ENCODE measurements around the gene AUTS2.
"Not testable (repeated sequence)": the region's sequence is repeated elsewhere in the genome, so short reads cannot be mapped to it uniquely, and the experiment has no call there.

Gene AUTS2

DNA sequence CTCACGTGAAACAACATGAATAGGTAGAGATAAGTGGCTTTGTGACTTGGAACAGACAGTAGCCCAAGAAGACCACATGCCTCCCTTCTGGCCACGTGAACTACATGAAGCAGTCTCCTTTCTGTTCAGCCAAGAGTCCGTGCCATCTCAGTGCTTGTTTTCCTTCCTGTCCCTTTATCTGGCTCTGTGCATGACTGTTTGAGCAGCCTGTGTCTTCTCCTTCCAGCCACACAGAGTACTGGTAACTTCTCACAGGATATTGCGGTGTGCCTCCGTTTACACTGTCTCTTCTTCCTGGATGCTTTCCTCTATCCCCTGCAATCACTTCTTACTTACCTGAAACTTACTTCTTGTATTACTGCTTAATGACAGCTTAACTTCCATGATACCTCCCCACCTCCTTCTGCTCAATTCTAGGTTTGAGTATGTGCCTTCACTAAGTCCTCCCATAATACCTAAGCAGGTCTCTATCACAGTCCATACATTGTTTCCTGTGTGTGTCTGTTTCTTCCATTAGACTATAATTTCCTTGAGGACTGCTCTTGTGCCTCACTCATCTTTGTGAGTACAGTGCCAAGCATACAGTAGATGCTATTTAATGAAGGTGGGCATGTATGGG is 748.7 kb downstream of the AUTS2 start:
- DNase-seq (ENCODE audit: low read depth in 2 of 2): no peak

DNA sequence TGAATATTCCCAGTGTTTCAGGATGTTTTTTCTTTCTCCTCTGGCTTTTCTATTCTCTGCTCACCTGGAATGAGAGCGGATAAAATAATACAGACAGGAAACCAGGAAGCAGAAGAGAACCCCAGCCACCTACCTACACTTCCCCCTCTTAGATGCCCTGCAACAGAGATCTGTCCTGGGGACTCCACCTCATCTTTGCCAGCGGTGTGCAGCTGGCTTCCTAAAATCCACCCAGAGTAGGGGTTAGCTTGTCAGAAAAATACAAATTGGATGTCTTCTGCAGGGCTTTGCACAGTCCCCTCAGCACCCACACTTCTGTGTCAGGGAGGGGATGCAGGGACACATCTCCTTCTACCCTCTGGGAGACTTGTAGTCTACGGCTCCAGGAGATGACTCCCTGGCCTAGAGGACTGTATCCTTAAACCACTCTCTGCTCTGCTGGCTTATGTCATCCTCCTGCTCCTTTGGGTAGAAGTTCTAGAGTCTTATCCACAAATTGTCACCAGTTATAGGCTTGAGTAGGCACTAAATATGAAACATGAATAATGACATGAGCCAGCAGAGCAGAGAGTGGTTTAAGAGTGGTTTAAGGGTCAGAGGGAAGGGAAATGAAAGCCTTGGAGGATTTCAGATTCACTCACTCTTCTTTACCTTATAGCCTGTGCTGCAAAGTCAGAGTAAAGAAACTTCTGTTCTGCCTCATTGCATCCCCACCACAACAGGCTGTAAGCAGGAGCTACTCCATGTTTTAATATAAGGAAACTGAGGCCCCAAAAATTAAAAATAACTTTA is 749.4 kb downstream of the AUTS2 start:
- DNase-seq (ENCODE audit: low read depth in 2 of 2): no peak

DNA sequence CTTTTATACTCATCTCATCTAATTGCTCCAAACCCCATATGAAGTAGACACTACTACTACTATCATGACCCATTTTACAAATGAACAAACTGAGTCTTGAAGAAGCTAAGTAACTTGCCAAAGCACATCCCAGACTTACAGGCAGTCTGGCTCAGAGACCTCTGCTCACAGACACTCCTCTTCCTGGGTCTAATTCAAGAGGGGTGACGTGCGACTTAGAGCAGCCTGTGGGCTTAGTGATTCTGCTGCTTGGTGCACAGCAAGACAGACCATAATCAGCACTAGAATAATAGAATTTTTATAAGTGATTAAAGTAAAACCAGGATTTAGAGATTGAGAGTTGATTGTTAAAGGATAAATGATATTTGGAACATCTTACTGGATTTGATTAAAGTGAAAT is 750.8 kb downstream of the AUTS2 start:
- no peak for DNase-seq (ENCODE audit: low read depth in 2 of 2)

DNA sequence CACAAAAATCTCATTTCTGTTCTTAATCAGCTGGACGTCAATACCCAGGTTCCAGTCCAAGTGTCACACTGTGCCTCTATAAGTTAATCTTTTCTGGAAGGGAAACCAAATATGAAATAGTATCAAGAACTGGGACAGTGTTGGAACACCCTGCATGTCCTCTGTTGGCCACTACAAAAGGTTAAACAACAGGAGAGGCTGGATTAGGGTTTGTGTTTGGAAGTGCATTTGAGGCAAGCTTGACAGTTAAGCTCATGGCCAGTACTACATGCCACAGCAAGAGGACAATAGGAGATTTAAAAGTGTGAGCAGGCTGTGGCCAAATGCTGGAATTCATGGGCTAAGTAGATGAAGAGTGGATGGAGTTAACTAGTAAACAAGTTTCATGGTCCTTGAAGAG is 751.5 kb downstream of the AUTS2 start:
- no peak for DNase-seq (ENCODE audit: low read depth in 2 of 2)

DNA sequence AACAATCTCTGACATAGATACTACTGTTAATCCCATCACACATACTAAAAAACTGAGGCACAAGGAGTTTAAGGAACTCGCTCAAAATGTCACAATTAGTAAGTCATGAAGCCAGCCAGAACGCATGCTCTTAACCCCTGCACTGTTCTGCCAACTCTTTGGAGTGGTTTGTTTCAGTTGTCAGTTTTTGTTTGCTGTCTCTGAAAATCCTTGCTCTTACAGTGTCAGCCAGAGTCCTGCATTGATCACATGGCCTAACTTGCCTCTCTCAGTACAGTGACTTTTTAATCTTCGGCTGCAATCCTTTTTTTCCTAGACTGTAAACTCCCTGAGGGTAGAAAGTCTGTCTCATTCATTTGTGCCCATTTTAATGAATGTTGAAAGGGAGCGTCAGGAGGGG is 753.8 kb downstream of the AUTS2 start:
- no peak for DNase-seq (ENCODE audit: low read depth in 2 of 2)

DNA sequence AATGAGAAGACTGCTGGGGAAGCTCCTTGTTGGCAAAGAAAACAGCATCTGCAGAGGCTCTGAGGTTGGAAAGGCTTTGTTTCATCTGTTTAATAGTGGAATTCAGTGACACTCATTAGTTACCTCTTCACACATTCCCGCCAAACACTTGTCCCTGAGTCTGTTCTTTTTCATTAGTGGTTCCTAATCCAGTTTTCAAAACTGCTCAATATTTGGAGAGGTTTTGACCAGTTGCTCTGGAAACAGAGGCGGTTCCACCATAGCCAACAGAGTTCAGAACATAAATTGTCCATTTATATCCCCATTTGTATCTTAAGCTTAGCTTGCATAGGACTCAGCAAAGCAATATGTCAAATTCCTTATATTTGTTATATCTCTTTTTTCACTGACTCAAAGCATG is 754.6 kb downstream of the AUTS2 start:
- no peak for DNase-seq (ENCODE audit: low read depth in 2 of 2)

DNA sequence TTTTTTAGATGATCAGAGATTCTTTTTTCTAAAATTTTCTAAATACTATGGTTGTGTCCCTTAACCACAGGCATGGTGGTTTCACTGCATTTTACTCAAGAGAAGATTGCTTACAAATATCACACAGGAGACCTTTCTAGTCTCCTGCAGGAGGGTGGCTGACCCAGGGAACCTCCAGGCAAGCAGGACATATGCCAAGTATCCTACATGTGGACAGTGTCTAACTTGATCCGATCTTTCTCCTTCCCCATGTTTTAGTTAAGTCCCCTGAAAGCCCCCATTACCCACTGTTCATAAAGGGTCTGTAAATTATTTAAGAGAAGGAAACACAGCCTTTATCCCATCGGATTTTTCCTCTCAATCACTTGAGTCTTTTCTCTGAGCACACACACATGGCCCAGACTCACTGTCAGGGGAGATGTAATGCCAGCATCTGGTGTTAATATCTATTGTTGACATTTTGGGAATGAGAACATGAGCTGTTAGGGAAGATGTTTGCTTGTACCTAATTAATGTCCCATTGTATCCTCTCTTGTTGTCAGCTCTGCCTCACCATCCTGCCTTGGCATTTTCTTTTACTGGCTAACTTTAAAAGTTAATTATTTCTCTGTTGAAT is 755.2 kb downstream of the AUTS2 start:
- DNase-seq (ENCODE audit: low read depth in 2 of 2): no peak

DNA sequence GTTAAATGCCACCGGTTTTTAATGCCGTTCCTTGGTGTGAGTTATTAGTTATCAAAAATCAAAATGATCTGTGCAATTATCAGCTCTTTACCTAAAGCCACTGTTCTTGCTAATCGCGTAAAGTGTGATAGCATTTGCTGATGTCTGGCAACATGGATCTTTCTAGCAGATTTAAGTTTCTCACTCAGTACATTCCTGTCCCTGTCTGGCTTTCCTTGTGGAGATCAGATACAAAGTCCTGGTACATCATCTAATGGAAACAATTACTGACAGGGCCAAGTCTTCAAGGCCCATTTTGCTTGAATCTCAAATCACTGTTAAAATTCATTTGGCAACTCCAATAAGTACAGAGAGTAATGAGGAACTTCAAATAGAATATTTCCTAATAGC is 755.7 kb downstream of the AUTS2 start:
- DNase-seq (ENCODE audit: low read depth in 2 of 2): no peak

DNA sequence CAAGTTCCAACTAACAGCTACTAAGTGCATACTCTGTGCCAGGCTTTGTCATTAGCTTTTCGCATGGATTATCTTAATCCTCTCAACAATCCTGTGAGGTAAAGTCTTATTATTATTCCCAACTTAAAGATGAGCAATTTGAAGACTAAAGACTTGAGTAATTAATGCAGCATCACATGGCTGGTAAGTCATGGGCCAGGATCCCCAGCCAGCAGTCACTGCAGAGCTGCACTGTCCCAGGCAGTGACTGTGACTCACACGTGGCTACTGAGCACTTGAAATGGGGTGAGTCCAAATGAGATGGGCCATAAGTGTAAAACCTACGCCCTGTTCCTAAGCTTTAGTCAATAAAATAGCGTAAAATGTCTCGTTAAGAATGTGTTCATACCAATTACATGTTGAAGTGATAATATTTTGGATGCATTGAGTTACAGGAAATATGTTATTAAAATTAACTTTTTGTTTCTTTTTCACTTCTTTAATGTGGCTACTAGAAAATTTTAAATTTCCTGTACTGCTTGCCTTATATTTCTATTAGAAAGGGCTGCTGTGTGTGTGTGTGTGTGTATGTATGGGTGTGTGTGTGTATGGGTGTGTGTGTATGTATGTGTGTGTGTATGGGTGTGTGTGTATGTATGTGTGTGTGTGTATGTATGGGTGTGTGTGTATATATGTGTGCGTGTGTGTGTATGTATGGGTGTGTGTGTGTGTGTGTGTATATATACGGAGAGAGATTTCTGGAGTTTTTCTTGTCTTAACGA is 756.3 kb downstream of the AUTS2 start:
- no peak for DNase-seq (ENCODE audit: low read depth in 2 of 2)

DNA sequence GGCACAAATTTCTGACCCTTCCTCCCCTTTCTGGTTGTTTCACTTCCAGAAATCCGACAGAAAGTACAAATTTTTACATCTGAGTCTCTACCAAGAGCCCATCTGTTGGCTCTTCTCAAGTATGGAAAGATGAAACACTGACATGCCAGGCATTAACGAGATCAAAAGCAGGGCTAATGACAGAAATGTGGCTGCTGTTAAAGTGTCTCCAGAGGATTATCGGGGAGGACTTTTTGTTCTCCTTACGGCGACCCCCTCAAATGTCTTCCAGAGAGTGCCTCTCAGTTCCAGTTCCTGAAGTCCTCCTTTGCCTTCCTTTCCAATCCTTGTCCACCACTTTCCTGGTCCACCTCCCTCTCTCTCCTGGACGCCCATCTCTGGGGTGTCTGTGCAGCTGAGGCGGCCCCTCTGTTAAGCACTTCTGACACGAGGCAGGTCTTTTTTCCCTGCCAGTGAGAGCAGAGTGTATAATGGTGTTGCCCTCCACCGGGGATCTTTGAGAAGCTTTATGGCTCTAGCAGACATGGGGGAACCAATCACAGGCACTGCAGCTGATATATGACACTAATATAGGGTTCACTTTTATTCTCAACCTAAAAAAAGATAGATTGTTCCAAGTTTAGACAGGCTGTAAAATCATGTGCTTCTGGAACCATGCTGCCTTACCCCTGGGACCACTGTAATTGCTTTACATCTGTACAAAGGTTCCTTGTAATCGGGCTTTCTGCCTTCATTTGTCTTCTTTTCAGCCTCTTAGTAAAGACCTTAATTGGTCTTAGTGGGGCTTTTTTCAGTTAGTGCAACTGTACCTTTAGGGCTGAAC is 757.1 kb downstream of the AUTS2 start:
- no peak for DNase-seq (ENCODE audit: low read depth in 2 of 2)

DNA sequence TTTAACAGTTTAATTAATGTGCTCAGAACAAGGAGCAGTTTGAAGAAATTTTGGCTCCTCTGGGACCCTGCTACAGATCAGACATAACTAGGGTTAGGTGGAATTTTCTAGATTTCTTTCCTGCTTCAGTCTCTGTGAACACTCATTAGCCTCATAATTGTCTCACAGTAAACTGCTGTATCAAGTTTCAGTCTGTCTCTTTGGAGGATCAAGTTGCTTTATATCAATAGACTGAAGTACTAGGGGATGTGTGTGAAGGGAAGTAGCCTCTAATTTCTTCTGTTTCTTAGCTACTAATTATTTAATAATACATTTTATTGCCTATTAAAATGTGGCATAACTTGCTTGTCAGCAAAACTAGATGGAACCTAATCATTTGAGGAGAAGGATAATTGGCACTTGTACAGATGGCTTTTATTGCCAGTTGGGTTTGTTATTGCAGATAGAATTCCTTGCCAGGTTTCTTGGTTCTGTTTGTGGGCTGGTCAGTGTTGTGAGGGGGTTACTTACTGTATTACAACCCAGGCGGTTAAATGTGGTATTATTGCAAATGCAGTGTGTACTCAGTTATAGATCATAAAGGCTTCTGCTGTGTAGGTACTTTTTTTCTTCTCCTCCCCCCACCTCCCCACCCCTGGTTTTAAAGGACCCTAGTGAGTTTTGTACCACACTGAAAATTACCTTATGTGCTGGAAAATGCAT is 758.0 kb downstream of the AUTS2 start:
- DNase-seq (ENCODE audit: low read depth in 2 of 2): no peak

DNA sequence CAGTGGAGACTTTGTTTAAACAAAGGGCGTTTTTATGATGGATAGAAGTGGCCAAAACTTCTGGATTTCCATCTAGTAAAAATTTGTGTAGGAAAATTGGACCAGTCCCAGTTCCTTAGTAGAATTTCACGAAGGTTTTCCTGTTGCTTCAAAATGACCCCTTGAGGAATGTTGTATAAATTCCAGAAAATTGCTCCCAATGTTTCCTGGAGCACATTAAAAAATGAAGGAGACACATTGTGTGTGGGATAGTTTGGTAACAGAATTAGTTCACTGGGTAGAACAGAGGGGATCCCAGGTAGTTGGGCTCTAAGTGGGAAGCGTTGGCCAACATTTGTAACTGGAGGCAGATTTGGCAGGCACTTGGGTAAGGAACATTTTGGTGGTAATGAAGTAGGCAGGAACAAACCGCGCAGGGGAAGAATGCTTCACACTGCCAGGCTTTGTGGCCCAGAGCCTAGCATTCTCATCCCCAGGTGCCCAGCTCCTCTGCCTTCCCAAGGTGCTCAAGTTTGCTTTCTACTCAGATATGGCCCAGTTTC is 758.6 kb downstream of the AUTS2 start:
- DNase-seq (ENCODE audit: low read depth in 2 of 2): no peak

DNA sequence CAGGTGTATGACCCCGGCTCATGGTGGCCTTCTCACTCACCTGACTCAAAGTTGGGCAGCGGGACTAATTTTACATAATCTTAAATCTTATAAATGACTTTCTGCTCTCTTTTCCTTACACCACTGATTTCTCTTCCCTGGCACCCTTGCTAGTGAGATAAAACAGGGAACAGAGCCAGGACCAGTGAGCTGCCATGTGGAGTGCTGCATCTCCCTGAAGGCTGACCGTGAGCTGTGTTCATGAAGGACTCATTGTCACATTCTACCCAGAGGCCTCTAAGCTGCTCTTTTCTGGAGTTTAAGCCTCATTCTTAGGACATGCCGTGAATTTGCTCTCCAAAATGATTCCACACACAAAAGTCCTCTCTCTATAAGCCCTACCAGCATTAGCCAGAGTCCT is 762.3 kb downstream of the AUTS2 start:
- no peak for DNase-seq (ENCODE audit: low read depth in 2 of 2)

DNA sequence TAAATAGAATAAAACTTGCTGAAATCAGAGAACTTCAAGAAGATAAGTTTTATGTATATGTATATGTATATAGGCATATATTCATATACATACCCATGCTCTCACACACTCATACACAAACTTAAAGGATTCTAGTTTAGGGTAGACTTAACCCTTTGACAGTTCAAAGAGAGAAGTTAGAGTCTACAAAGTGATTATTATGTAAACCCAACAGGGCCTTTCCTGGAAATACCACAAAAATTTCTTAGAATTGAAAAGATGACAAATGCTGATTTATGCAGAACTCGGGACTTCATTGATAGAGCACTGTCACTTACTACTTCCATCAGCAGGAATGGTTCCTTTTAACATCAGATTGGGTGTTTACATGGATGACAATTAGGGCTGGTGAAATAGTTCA is 763.5 kb downstream of the AUTS2 start:
- DNase-seq (ENCODE audit: low read depth in 2 of 2): no peak

DNA sequence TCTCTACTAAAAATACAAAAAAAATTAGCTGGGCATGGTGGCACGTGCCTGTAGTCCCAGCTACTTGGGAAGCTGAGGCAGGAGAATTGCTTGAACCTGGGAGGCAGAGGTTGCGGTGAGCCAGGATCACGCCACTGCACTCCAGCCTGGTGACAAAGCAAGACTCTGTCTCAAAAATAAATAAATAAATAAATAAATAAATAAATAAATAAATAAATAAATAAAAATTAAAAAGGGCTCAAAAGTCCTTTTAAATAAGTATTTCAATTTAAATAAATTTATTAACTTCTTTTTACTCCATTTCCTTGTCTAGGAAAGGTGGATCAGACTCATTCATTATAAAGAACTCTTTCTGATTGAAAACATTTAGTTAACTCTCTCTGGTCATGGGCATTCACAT is 766.1 kb downstream of the AUTS2 start:
- not testable (repeated sequence) for DNase-seq (ENCODE audit: low read depth in 2 of 2)

DNA sequence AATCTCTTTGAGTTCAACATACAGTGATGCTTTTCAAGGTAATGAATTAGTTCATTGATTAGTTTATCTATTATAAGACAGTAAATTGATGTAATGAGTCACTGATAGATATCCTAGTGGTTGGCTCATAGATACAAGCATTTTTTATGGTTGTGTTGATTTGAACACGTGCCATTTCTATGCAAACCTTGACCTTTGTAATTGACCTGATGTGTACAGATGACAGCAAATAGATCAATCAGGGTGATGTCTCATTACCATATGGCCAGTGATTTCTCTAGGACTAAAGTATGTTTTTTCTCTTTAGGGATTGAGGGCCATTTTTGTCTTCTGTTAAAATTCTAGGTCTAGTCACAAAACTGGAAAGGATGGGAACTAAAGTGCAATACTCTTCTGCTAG is 773.4 kb downstream of the AUTS2 start:
- DNase-seq (ENCODE audit: low read depth in 2 of 2): no peak

DNA sequence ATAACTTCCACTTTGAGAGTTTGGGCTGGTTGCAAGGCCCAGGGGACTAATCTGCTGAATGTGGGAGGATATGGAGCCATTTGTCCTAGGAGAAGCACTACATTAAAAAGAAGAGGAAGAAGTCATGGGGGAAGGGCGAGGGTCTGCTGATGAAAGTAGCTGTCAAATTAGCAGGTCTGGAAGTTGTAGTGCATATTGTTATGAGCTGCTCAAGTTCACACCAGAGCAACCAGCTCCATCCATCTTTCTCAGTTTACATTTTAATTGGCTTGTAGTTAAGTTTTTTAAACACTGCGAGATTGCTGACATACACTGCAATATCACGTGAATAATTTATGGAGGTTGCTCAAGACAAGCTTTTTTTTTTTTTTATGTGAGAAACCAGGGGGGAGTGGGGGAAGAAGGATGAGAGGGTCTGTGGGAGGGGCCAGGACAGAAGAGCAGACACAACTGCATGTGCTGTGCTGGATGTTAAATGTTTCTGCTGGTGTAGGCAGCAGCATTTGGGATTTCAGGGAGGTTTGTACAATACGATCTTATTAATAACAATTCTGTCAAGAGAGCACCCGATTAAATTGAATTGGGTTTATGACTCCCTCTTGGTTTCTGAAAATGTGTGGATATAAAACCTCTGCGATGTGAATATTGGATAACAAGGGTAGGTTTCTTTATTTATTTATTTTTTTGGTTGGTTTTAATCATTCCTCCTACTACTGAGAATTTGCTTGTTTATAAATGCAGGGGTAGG is 774.7 kb downstream of the AUTS2 start:
- DNase-seq (ENCODE audit: low read depth in 2 of 2): no peak

DNA sequence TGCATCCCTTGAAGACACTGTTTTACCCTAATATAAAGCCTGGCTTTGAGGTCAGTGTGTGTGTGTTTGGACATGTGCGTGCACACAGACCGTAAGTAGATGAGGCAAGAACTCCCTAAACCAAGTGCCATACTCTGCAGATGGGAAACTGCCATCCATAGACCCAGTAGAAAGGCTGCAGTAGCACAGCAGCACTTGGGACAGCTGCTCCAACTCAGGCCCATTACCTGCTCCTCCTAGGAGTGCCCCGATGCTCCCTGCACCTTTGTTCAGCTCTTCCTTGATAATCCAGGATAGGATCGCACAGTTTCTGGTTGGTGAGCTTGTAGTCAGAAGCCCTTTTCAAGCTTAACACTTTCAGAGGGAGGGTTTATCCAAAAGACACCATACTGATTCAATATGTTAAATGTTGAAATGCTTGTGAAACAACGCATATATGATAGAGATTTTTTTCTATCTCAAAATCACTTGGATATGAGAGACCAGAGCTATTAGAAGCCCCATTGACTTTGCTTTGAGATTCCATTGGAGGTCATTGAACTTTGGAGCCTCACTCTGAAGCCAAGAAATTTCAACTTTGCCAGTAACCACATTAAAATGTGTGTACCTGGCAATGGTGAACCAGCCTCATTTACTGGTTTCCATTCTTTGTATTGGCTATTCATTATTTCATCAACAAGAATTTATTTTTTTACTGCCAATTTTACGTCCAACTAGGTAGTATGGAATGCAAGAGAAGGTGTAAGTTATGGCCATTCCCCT is 776.7 kb downstream of the AUTS2 start:
- no peak for DNase-seq (ENCODE audit: low read depth in 2 of 2)

DNA sequence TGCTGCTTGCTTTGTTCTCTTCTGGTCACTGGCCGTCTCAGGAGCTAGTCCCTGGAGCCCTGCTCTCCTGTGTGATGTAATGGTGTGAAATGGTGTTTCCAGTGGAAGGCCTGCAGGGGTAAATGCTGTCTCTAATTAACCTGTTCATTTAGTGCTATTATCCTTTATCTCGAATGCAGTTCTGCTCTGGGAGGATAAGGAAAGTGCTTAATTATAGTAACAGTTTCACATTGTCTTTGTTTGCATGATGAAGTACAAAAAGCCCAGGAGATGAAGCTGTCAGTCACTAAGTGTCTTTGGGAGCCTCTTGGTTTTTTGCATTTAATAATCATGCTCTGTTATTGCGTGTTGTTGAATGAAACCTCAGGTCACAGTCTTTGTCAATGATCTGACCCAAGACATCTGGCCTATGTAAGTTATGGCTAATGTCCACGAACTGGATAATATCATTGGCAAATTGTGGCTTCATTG is 778.3 kb downstream of the AUTS2 start:
- no peak for DNase-seq (ENCODE audit: low read depth in 2 of 2)

Data from stimulated activated CD8-positive, alpha-beta memory T cell treated with anti-CD3 and anti-CD28 coated beads, Interleukin-15, amount 100 ng/mL, for 4 hours (primary cell).